Gastrocnemius medialis (tissue), 4 donors: Measurements from ENCODE around the gene DYNLRB1. TPM values are rescaled to one million over a fixed set of nuclear protein-coding genes. Genes with fewer than 3 reads are reported as not detected.

ENCODE experiments used
- ATAC-seq, 2 donors: fragments of 150-250 bp; one replicate each; pipeline ENCODE4 v1.9.1; 2016
- DNase-seq, 2 donors: peaks; one replicate each; pipeline ENCODE4 v3.0.0-alpha.2; 2019
- H3K27ac ChIP-seq, 4 donors: fragments of 200-600 bp; sonication (generic); 1 replicate in 1 of 4; 2 replicates in 3 of 4; pipeline ENCODE4 v1.5.1; 2016 to 2018; ENCODE audit warnings: mild to moderate bottlenecking in 2 of 4, moderate library complexity in 1 of 4
- H3K27me3 ChIP-seq, 3 donors: fragments of 200-600 bp; sonication (generic) in 2 of 3; 1 replicate in 1 of 3; 2 replicates in 2 of 3; pipeline versions ENCODE4 v1.5.1 to v1.6.0; 2016 to 2019; ENCODE audit warnings: mild to moderate bottlenecking in 1 of 3, moderate library complexity in 1 of 3
- H3K36me3 ChIP-seq, 2 donors: fragments of 200-600 bp; sonication (generic) in 1 of 2; one replicate each; pipeline ENCODE4 v1.5.1; 2017 to 2018
- H3K4me1 ChIP-seq, 2 donors: fragments of 200-600 bp; sonication (generic) in 1 of 2; one replicate each; pipeline ENCODE4 v1.5.1; 2016 to 2017; ENCODE audit warnings: mild to moderate bottlenecking in 2 of 2
- H3K4me3 ChIP-seq, 4 donors: fragments of 200-600 bp; sonication (generic) in 3 of 4; 1 replicate in 1 of 4; 2 replicates in 3 of 4; pipeline ENCODE4 v1.5.1; 2016 to 2019; ENCODE audit warnings: mild to moderate bottlenecking in 2 of 4
- H3K9me3 ChIP-seq, 3 donors: fragments of 200-600 bp; sonication (generic) in 2 of 3; 1 replicate in 1 of 3; 2 replicates in 2 of 3; pipeline ENCODE4 v1.5.1; 2016 to 2019
- CTCF ChIP-seq, 5 experiments: fragments of 450-650 bp in 3 of 5; fragments of 200-600 bp in 2 of 5; sonication (generic) in 2 of 5; IDR thresholded peaks in 4 of 5; conservative IDR thresholded peaks in 1 of 5; 1 replicate in 4 of 5; 2 replicates in 1 of 5; pipeline ENCODE4 v1.5.1; 2016 to 2019; ENCODE audit warnings: antibody characterized with exemption in 5 of 5, mild to moderate bottlenecking in 3 of 5, moderate library complexity in 3 of 5
- POLR2A ChIP-seq, 2 donors: fragments of 450-650 bp; IDR thresholded peaks; one replicate each; pipeline ENCODE4 v1.6.1; 2017; ENCODE audit warnings: antibody characterized with exemption in 2 of 2, mild to moderate bottlenecking in 2 of 2, moderate library complexity in 2 of 2
- in situ Hi-C, 4 donors: fragments of 200-750 bp; cut with MboI; loops; one replicate each; pipeline versions ENCODE4 v1.15.0 to v1.8.0; 2017; ENCODE audit warnings: low sequenced_read_pairs in 4 of 4
- intact Hi-C: fragments of 100-400 bp; cut with DNase I; formaldehyde crosslinking; loops from one replicate; pipeline ENCODE4 v1.15.1; 2023; ENCODE audit warnings: low total_unique reads
- total RNA-seq, 4 donors: library from RNA; depleted of rRNA; stranded (reverse); fragments of >200 nt; gene quantifications; one replicate each; pipeline versions ENCODE4 v1.1.0 to v1.2.3, GENCODE V29; 2016

DYNLRB1 gene
- total RNA-seq, 4 donors from 2014 or later: 115 to 216 (median 142) TPM

- H3K9me3 ChIP-seq: no peaks in the 10 kb centered on the region
- H3K36me3 ChIP-seq: peaks cover 0 to 63% of the 10 kb centered on the region in 2 donors
- no peak for ATAC-seq
- DNase-seq: no peak
- no peak for TF ChIP-seq CTCF (IDR thresholded peaks at IDR 0.05 in 4 of 5, conservative IDR thresholded peaks at IDR 0.05 in 1 of 5)
- no peak for TF ChIP-seq POLR2A (IDR thresholded peaks at IDR 0.05)
- H3K4me3 ChIP-seq: no peak overlapping the region
- H3K27ac ChIP-seq: peak overlapping the region in 1 of 4 donors; percentile 44
- intact Hi-C loops: no loop called here
- peaks cover 34 to 40% of the 10 kb centered on the region in 2 donors for H3K4me1 ChIP-seq
- in situ Hi-C loops: loop anchor here in 1 of 4 donors (25.0 kb wide), 1 partner anchor 182 kb away; the partner anchor contains the start of gene TP53INP2
- H3K27me3 ChIP-seq: no peaks in the 10 kb centered on the region
Observed at GRCh38 chr20:34530342-34530741, 14.1 kb downstream of the DYNLRB1 start.

- intact Hi-C loops (no loop called here), in situ Hi-C loops (loop anchor here in 1 of 4 donors (25.0 kb wide), 1 partner anchor 181 kb away; the partner anchor contains the start of gene TP53INP2)
- TF ChIP-seq CTCF (IDR thresholded peaks at IDR 0.05 in 4 of 5, conservative IDR thresholded peaks at IDR 0.05 in 1 of 5) (no peak), POLR2A (IDR thresholded peaks at IDR 0.05) (no peak)
- no peak for ATAC-seq
- no peak for DNase-seq
- Histone ChIP-seq H3K36me3 (peaks cover 0 to 73% of the 10 kb centered on the region in 2 donors), H3K27me3 (no peaks in the 10 kb centered on the region), H3K4me3 (no peak overlapping the region), H3K27ac (no peak overlapping the region), H3K4me1 (peaks cover 20 to 26% of the 10 kb centered on the region in 2 donors), H3K9me3 (no peaks in the 10 kb centered on the region)
Observed at GRCh38 chr20:34531608-34532265, 15.5 kb downstream of the DYNLRB1 start.

- Histone ChIP-seq H3K9me3 (no peaks in the 10 kb centered on the region), H3K4me3 (no peak overlapping the region), H3K36me3 (peaks cover 0 to 73% of the 10 kb centered on the region in 2 donors), H3K27ac (no peak overlapping the region), H3K27me3 (no peaks in the 10 kb centered on the region), H3K4me1 (peaks cover 18 to 20% of the 10 kb centered on the region in 2 donors)
- DNase-seq (no peak), ATAC-seq (no peak)
- TF ChIP-seq CTCF (IDR thresholded peaks at IDR 0.05 in 4 of 5, conservative IDR thresholded peaks at IDR 0.05 in 1 of 5) (no peak), POLR2A (IDR thresholded peaks at IDR 0.05) (no peak)
- intact Hi-C loops (no loop called here), in situ Hi-C loops (loop anchor here in 1 of 4 donors (25.0 kb wide), 1 partner anchor 180 kb away; the partner anchor contains the start of gene TP53INP2)
Observed at GRCh38 chr20:34532320-34532719, 16.1 kb downstream of the DYNLRB1 start.

- intact Hi-C loops (no loop called here), in situ Hi-C loops (loop anchor here in 1 of 4 donors (25.0 kb wide), 1 partner anchor 180 kb away; the partner anchor contains the start of gene TP53INP2)
- H3K4me1 ChIP-seq: peaks cover 18 to 20% of the 10 kb centered on the region in 2 donors
Observed at GRCh38 chr20:34532756-34533155, 16.5 kb downstream of the DYNLRB1 start.

More at GRCh38 chr20:34532756-34533155, 16.5 kb downstream of the DYNLRB1 start:
- ATAC-seq: no peak
- Histone ChIP-seq H3K9me3 (no peaks in the 10 kb centered on the region), H3K27ac (peak overlapping the region in 2 of 4 donors; percentile 34 to 35), H3K36me3 (peaks cover 0 to 73% of the 10 kb centered on the region in 2 donors), H3K27me3 (no peaks in the 10 kb centered on the region), H3K4me3 (no peak overlapping the region)
- DNase-seq: no peak
- no peak for TF ChIP-seq CTCF (IDR thresholded peaks at IDR 0.05 in 4 of 5, conservative IDR thresholded peaks at IDR 0.05 in 1 of 5)
- TF ChIP-seq POLR2A (IDR thresholded peaks at IDR 0.05): no peak
